C4-2B (cell line): Measurements from ENCODE around the gene TMEM163.
"Not testable (repeated sequence)": the region's sequence is repeated elsewhere in the genome, so short reads cannot be mapped to it uniquely, and the experiment has no call there.

ENCODE experiments used
- H3K27ac ChIP-seq: fragments of 450-650 bp; 2 replicates; pipeline ENCODE4 v1.5.1; 2017
- ZFX ChIP-seq: fragments of 450-650 bp; IDR thresholded peaks from 2 replicates; pipeline ENCODE4 v1.6.1; 2017
- TF ChIP-seq, protein P1 (sequence below): fragments of 450-650 bp; conservative IDR thresholded peaks from 2 replicates; pipeline ENCODE4 v1.5.1; 2017; ENCODE audit warnings: mild to moderate bottlenecking

Gene TMEM163

DNA sequence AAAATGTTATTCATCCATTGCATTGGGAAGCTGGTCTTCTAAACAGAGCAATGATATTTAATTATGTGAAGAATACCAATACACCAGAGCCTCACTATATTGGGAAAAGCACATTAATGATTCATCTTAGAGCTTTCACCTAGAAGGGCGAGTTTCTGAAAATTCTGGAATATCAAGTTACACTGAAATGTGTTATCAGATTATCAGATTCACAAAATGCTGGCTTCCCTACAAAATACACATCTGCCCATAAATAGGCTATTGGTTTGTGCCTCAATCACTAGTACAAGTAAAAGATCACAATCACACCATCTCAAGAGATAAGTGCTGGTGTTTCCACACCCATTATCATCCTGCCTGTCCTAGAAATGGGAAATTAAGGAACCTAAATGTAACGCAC lies 200.7 kb downstream of the TMEM163 start:
- H3K27ac ChIP-seq, result no peak overlapping the region
- TF ChIP-seq, protein P1, sequence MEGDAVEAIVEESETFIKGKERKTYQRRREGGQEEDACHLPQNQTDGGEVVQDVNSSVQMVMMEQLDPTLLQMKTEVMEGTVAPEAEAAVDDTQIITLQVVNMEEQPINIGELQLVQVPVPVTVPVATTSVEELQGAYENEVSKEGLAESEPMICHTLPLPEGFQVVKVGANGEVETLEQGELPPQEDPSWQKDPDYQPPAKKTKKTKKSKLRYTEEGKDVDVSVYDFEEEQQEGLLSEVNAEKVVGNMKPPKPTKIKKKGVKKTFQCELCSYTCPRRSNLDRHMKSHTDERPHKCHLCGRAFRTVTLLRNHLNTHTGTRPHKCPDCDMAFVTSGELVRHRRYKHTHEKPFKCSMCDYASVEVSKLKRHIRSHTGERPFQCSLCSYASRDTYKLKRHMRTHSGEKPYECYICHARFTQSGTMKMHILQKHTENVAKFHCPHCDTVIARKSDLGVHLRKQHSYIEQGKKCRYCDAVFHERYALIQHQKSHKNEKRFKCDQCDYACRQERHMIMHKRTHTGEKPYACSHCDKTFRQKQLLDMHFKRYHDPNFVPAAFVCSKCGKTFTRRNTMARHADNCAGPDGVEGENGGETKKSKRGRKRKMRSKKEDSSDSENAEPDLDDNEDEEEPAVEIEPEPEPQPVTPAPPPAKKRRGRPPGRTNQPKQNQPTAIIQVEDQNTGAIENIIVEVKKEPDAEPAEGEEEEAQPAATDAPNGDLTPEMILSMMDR, result no peak
- no peak for TF ChIP-seq ZFX

DNA sequence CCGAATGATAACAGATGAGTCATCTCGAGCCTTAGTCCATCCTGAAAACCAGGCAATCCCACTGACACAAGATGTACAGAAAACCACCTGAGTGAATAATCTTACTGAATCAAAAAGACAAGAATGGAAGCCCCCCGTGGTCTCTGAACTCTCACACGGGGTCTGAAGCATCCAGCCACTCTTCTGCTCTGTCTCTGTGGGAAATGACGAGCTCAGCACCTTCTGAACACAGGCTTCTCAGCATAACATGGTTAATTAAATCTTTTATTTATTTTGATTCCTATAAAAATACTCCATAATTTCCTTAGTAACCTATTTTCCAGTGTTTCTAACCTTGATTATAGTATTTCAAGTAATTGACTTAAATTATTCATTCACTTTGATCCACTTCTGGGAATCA lies 203.7 kb downstream of the TMEM163 start:
- TF ChIP-seq, protein P1, result no peak
- TF ChIP-seq ZFX, result no peak

GRCh38 chr2:134513465-134513804 lies 205.4 kb downstream of the TMEM163 start:
- TF ChIP-seq, protein P1, result no peak
- TF ChIP-seq ZFX, result no peak
- H3K27ac ChIP-seq, result no peak overlapping the region

More for the DNA sequence above, 203.7 kb downstream of the TMEM163 start:
- no peak overlapping the region for H3K27ac ChIP-seq

- no peak for TF ChIP-seq ZFX
- TF ChIP-seq, protein P1, result no peak
- H3K27ac ChIP-seq, result no peak overlapping the region
Measured at GRCh38 chr2:134512734-134513464, 205.9 kb downstream of the TMEM163 start.

DNA sequence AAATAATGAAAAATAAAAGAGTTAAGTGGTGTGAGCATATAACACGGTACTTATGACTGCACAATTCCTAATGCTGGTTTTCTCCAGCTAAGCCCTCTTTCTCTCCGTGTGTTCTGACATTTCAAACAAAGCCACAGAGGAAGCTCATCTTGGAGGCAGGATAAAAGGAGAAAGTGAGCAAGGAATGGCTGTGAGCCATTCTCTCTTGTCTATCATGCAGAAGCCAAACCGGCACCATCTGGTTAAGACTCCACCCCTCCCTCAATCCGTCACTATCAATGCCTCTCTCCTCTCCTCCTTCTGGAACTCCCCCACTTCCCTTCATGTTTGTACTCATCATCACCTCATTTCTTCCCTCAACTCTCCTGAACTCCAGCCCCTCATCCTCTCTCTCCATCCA lies 210.4 kb downstream of the TMEM163 start:
- no peak overlapping the region for H3K27ac ChIP-seq
- TF ChIP-seq ZFX, result no peak
- TF ChIP-seq, protein P1, result no peak

GRCh38 chr2:134507697-134508096 lies 211.1 kb downstream of the TMEM163 start:
- no peak overlapping the region for H3K27ac ChIP-seq
- TF ChIP-seq, protein P1, result no peak
- no peak for TF ChIP-seq ZFX

- H3K27ac ChIP-seq, result not testable (repeated sequence)
Measured at GRCh38 chr2:134507159-134507558, 211.6 kb downstream of the TMEM163 start.

DNA sequence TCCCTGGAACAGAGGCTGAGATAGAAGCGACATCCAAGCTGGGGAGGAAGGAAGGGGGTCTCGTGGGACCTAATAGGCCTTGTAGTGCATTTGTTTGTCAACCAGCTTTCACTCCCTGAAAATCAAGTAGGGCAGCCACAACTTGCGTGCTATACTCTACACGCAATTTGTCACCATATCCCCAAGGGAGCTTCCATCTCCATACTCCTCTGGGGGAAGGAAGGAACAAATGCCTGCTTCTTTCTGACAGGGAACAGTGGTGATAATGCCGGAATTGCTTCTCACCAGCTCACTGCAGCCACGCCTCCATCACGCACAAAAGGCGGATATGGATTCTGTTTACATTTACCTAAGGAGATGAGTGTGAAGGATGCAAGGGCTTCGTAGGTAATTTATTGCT lies 213.4 kb downstream of the TMEM163 start:
- TF ChIP-seq, protein P1, result no peak
- TF ChIP-seq ZFX, result no peak
- H3K27ac ChIP-seq, result no peak overlapping the region
